Right lobe of liver (tissue), 6 donors: ENCODE data around the gene PCDHGC4. TPM values are rescaled to one million over a fixed set of nuclear protein-coding genes. Genes with fewer than 3 reads are reported as not detected.

Source experiments
- ATAC-seq, 4 donors: fragments of 200-7000 bp; cut with Tn5 transposase; one replicate each; pipeline ENCODE4 v1.9.1; 2020; ENCODE audit warnings: mild to moderate bottlenecking in 4 of 4, moderate library complexity in 4 of 4
- DNase-seq, 3 donors: peaks; one replicate each; pipeline ENCODE4 v3.0.0-alpha.2; 2020
- H3K27ac ChIP-seq, 3 donors: fragments of 200-600 bp; one replicate each; pipeline ENCODE4 v1.8.0; 2022
- H3K27me3 ChIP-seq, 2 donors: fragments of 200-600 bp; one replicate each; pipeline ENCODE4 v1.8.0; 2022
- H3K36me3 ChIP-seq, 4 donors: fragments of 200-600 bp; sonication (generic) in 1 of 4; one replicate each; pipeline versions ENCODE4 v1.5.1 to v1.8.0; 2017 to 2022; ENCODE audit warnings: control low read depth in 1 of 4
- H3K4me1 ChIP-seq, 4 donors: fragments of 200-600 bp; sonication (generic) in 1 of 4; one replicate each; pipeline versions ENCODE4 v1.5.1 to v1.8.0; 2017 to 2022; ENCODE audit warnings: control low read depth in 1 of 4
- H3K4me3 ChIP-seq, 3 donors: fragments of 200-600 bp; one replicate each; pipeline ENCODE4 v1.8.0; 2022
- H3K9me3 ChIP-seq, 4 donors: fragments of 200-600 bp; sonication (generic) in 1 of 4; one replicate each; pipeline versions ENCODE4 v1.5.1 to v1.8.0; 2017 to 2022; ENCODE audit warnings: control low read depth in 1 of 4
- POLR2A ChIP-seq: fragments of 450-650 bp; IDR thresholded peaks from one replicate; pipeline ENCODE4 v1.6.1; 2017; ENCODE audit warnings: antibody characterized with exemption, mild to moderate bottlenecking
- WGBS: methylation state at CpG from one replicate; pipeline ENCODE4 v1.1.6; 2018; ENCODE audit warnings: low coverage, low lambda C conversion rate; ENCODE audit not compliant: insufficient coverage; ENCODE audit errors: missing lambda C conversion rate; 5-methylcytosine and 5-hydroxymethylcytosine counted together
- intact Hi-C, 2 donors: fragments of 100-400 bp; cut with DNase I; formaldehyde crosslinking; loops; one replicate each; pipeline versions ENCODE4 v1.11.2 to v1.14.1; 2022
- total RNA-seq, 6 experiments: library from RNA; depleted of rRNA in 2 of 6; stranded (reverse); fragments of >200 nt in 2 of 6; fragmentation: NEBNext Ultra II Directional in 3 of 6; extraction: Animal tissue kit (Norgen Biotek cat#: 25700) in 3 of 6; gene quantifications; one replicate each; pipeline versions ENCODE4 v1.1.0 to v1.2.4, GENCODE V29; 2016 to 2023
- TF ChIP-seq, protein P1 (sequence below), 4 donors: fragments of 200-600 bp in 3 of 4; fragments of 450-650 bp in 1 of 4; IDR thresholded peaks; one replicate each; pipeline versions ENCODE4 v1.5.1 to v1.8.0; 2016 to 2022; ENCODE audit warnings: antibody characterized with exemption in 4 of 4, mild to moderate bottlenecking in 2 of 4
- donor health status: DM: no; HTN: yes; CAD: no.
- donor health status: DM: no; HTN: no; CAD: no.
- donor health status: DM: no; HTN: no; CAD: no.
- donor health status: DM: no; HTN: yes; CAD: no.
- donor health status: DM: no; HTN: yes; CAD: no.

Gene PCDHGC4
- total RNA-seq, 6 experiments from 2014 or later, result 0.20 to 10.7 (median 0.34) TPM

DNA sequence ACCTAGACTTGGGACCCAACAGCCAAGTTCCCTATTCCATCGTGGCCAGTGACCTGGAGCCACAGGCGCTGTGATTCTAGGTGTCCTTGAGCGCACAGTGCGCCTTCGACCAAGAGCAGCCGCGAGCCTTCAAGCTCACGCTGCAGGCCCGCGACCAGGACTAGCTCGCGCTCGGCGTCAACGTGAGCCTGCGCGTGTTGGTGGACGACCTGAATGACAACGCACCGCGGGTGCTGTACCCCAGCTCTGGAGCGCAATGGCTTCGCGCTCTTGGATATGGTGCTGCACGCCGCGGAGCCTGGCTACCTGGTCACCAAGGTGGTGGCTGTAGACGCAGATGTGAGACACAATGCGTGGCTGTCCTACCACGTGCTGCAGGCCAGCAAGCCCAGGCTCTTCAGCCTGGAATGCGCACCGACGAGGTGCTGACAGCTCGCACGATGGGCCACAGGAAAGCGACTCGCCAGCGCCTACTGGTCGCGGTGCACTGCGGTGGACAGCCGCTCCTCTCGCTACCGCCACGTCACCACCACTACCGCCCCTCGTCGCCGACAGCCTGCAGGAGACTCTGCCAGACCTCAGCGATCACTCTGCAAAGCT, 43.2 kb upstream of the PCDHGC4 start:
- DNase-seq, result no peak
- H3K27me3 ChIP-seq, result no peaks in the 10 kb centered on the region
- no peak for ATAC-seq
- H3K4me1 ChIP-seq, result no peaks in the 10 kb centered on the region
- H3K9me3 ChIP-seq, result no peaks in the 10 kb centered on the region
- intact Hi-C loops, result no loop called here
- H3K36me3 ChIP-seq, result no peaks in the 10 kb centered on the region
- H3K27ac ChIP-seq, result no peak overlapping the region
- no peak overlapping the region for H3K4me3 ChIP-seq
- WGBS, result 40% methylated on average over 1 of the region's 50 CpGs
- no peak for TF ChIP-seq POLR2A
- TF ChIP-seq, protein P1, sequence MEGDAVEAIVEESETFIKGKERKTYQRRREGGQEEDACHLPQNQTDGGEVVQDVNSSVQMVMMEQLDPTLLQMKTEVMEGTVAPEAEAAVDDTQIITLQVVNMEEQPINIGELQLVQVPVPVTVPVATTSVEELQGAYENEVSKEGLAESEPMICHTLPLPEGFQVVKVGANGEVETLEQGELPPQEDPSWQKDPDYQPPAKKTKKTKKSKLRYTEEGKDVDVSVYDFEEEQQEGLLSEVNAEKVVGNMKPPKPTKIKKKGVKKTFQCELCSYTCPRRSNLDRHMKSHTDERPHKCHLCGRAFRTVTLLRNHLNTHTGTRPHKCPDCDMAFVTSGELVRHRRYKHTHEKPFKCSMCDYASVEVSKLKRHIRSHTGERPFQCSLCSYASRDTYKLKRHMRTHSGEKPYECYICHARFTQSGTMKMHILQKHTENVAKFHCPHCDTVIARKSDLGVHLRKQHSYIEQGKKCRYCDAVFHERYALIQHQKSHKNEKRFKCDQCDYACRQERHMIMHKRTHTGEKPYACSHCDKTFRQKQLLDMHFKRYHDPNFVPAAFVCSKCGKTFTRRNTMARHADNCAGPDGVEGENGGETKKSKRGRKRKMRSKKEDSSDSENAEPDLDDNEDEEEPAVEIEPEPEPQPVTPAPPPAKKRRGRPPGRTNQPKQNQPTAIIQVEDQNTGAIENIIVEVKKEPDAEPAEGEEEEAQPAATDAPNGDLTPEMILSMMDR (IDR thresholded peaks at IDR 0.05), result no peak

DNA sequence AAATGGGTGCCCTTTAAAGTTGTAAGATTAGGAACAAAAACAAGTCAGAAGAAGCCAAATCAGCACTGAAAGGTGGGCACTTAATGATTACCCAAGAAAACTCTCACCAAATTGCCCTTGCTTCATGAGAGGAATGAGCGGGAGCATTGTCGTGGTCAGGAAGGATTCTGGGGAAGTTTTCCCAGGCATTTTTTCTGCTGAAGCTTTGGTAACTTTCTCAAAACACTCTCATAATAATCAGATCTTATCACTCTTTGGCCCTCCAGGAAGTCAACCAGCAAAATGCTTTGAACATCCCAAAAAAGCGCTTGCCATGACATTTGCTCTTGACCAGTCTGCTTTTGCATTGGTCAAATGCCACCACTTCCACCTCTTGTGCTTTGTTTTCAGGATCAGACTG, 19.5 kb upstream of the PCDHGC4 start:
- H3K36me3 ChIP-seq, result no peaks in the 10 kb centered on the region
- DNase-seq (no peak), ATAC-seq (no peak)
- 97% methylated on average over 3 of the region's 3 CpGs for WGBS
- H3K27ac ChIP-seq, result no peak overlapping the region
- no peak for TF ChIP-seq POLR2A
- TF ChIP-seq, protein P1 (IDR thresholded peaks at IDR 0.05), result no peak
- intact Hi-C loops, result no loop called here
- no peaks in the 10 kb centered on the region for H3K9me3 ChIP-seq
- no peaks in the 10 kb centered on the region for H3K4me1 ChIP-seq
- no peak overlapping the region for H3K4me3 ChIP-seq
- no peaks in the 10 kb centered on the region for H3K27me3 ChIP-seq

DNA sequence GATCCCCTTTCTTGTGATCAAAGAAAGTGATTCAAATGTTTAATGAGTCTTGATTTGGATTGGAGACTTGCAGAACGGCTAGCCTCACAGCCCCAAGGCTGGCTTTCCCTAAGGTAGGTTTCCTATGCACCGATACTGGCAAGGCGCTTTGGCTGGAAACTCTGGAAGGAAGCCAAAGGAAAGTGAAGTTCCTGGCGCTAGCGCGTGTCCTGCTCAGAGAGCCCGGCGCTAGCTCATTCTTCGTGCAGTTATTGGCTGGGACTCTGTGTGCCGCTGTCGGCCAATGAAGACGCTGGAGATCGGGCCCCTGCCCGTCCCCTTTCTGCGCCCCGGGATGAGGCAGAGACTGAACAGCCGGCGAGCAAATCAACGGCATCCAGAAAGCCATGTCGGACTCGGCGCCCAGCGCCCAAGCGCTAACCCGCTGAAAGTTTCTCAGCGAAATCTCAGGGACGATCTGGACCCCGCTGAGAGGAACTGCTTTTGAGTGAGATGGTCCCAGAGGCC, 9.2 kb upstream of the PCDHGC4 start, which contains the start of gene PCDHGC3:
TSS of gene PCDHGC3 (plus strand) at position 342 of the 507 bp plus-strand sequence. CDS start at position 493, 151 bp downstream.
- TF ChIP-seq, protein P1 (IDR thresholded peaks at IDR 0.05), result peak; percentile 6 to 47 (median 32)
- peak; percentile 59 for TF ChIP-seq POLR2A
- no peaks in the 10 kb centered on the region for H3K36me3 ChIP-seq
- ATAC-seq, result peak; percentile 98 to 99 (median 99)
- H3K27ac ChIP-seq, result peak within 1 kb of the TSS; percentile 59 to 77 (median 73)
- WGBS, result under 1% methylated on average over 22 of the region's 28 CpGs
- H3K9me3 ChIP-seq, result no peaks in the 10 kb centered on the region
- peaks cover 0 to 4% of the 10 kb centered on the region in 2 donors for H3K27me3 ChIP-seq
- intact Hi-C loops, result loop anchor here in 1 of 2 donors (10.0 kb wide), 1 partner anchor 49 kb away; no protein-coding TSS in a partner anchor
- peaks cover 0 to 8% (median 2%) of the 10 kb centered on the region in 4 donors for H3K4me1 ChIP-seq
- DNase-seq, result peak; percentile 87 to 90 (median 90)
- H3K4me3 ChIP-seq, result peak within 1 kb of the TSS; percentile 55 to 67 (median 61)

DNA sequence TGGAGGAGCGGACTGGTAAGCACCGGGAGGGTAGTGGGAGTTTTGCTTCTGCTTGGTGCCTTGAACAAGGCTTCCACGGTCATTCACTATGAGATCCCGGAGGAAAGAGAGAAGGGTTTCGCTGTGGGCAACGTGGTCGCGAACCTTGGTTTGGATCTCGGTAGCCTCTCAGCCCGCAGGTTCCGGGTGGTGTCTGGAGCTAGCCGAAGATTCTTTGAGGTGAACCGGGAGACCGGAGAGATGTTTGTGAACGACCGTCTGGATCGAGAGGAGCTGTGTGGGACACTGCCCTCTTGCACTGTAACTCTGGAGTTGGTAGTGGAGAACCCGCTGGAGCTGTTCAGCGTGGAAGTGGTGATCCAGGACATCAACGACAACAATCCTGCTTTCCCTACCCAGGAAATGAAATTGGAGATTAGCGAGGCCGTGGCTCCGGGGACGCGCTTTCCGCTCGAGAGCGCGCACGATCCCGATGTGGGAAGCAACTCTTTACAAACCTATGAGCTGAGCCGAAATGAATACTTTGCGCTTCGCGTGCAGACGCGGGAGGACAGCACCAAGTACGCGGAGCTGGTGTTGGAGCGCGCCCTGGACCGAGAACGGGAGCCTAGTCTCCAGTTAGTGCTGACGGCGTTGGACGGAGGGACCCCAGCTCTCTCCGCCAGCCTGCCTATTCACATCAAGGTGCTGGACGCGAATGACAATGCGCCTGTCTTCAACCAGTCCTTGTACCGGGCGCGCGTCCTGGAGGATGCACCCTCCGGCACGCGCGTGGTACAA, 8.5 kb upstream of the PCDHGC4 start:
- intact Hi-C loops, result loop anchor here in 1 of 2 donors (10.0 kb wide), 1 partner anchor 48 kb away; no protein-coding TSS in a partner anchor
- 1% methylated on average over 26 of the region's 58 CpGs for WGBS
- TF ChIP-seq, protein P1 (IDR thresholded peaks at IDR 0.05), result no peak
- TF ChIP-seq POLR2A, result no peak
- DNase-seq (peak in 2 of 3 donors; percentile 47 to 53), ATAC-seq (peak; percentile 59 to 67 (median 65))
- peak overlapping the region; percentile 55 to 67 (median 61) for H3K4me3 ChIP-seq
- peaks cover 0 to 4% of the 10 kb centered on the region in 2 donors for H3K27me3 ChIP-seq
- no peaks in the 10 kb centered on the region for H3K36me3 ChIP-seq
- peak overlapping the region; percentile 59 to 77 (median 73) for H3K27ac ChIP-seq
- no peaks in the 10 kb centered on the region for H3K9me3 ChIP-seq
- peaks cover 0 to 8% (median 2%) of the 10 kb centered on the region in 4 donors for H3K4me1 ChIP-seq
